ENCODE data around the gene ABCA4.
A peak's percentile ranks its signal among the peaks of the same experiment; 100 is the strongest.

Gene ABCA4

GRCh38 chr1:94038511-94038910 lies 82.4 kb downstream of the ABCA4 start:
- Histone ChIP-seq H3K4me3 (ENCODE audit: low read depth, low read length) (no peak overlapping the region), H3K27ac (no peak overlapping the region), H3K27me3 (replicated peaks) (no peaks in the 10 kb centered on the region), H3K36me3 (replicated peaks) (no peaks in the 10 kb centered on the region)
- in situ Hi-C loops (cut with HindIII; ENCODE audit: low pct_ligation_motif_present, low sequenced_read_pairs): loop anchor here (10.0 kb wide), 1 partner anchor 296 kb away; no protein-coding TSS in a partner anchor
- DNase-seq: no peak
- TF ChIP-seq CTCF (IDR thresholded peaks at IDR 0.05; ENCODE audit: low read depth, low read length, missing control alignments): no peak

DNA sequence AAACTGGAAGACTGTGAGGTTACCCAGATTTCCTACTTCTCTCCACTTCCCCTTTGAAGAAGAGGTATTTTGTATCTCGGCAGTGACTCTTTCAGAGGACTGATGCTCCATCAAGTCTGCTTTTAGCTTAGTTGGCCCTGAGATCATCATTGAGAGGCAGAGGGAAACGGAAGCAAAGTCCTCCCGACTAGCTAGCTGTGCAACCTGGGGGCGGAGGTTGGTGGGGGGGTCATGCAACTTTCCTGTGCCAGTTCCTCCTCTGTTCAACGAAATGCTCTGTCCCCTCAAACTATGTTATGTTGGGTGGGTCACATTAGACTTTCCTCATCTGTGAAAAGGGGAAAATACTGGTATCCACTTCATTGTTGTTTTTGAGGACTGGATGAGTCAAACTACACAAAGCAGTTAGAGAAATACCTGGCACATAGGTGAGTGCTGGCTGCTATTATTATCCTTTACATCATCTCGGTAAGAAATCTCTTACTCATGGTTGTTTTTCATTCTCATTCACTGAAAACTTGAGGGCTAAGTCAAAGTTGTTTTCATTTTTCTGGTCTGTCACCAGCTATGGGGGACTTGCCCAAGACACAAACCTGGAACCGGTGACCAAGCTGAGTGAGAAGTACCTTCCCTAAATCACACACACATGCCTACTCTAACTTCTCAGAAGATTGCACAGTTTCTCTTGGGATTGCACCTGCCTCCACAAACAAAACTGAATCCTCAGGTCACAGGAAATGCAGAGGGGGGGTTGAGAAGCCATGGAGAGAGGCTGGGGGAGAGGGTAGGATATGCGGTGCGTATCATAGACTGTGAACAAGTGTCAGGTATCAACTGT lies 83.3 kb downstream of the ABCA4 start:
- Histone ChIP-seq H3K36me3 (replicated peaks) (no peaks in the 10 kb centered on the region), H3K4me3 (ENCODE audit: low read depth, low read length) (no peak overlapping the region), H3K27me3 (replicated peaks) (no peaks in the 10 kb centered on the region), H3K27ac (no peak overlapping the region)
- no peak for DNase-seq
- TF ChIP-seq CTCF (IDR thresholded peaks at IDR 0.05; ENCODE audit: low read depth, low read length, missing control alignments): no peak
- in situ Hi-C loops (cut with HindIII; ENCODE audit: low pct_ligation_motif_present, low sequenced_read_pairs): loop anchor here (10.0 kb wide), 1 partner anchor 297 kb away; no protein-coding TSS in a partner anchor

- no peak for TF ChIP-seq CTCF (IDR thresholded peaks at IDR 0.05; ENCODE audit: low read depth, low read length, missing control alignments)
- no peak for DNase-seq
- Histone ChIP-seq H3K36me3 (replicated peaks) (no peaks in the 10 kb centered on the region), H3K27me3 (replicated peaks) (no peaks in the 10 kb centered on the region), H3K4me3 (ENCODE audit: low read depth, low read length) (no peak overlapping the region), H3K27ac (peak overlapping the region; percentile 37)
- in situ Hi-C loops (cut with HindIII; ENCODE audit: low pct_ligation_motif_present, low sequenced_read_pairs): loop anchor here (10.0 kb wide), 1 partner anchor 298 kb away; no protein-coding TSS in a partner anchor
These were observed 84.2 kb downstream of the ABCA4 start for GRCh38 chr1:94036730-94037129.

DNA sequence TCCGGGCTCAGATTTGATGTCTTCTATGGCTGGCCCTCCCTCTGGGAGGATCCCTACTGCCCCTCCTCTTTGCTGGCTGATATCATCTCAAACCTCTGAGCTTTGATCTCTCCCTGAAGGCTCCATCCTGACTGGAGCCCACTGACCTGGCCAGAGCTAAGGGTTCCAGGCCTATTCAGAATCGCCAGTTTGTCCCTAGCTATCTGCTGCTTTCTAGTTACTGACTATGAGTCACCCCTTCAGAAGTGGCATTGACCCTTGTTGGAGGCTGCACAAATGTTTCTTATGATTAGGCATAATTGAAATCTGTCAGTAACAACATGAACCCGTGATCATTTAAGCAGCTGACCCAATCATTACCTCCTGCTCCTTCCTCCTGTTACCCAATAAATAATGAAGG lies 87.1 kb downstream of the ABCA4 start:
- TF ChIP-seq CTCF (IDR thresholded peaks at IDR 0.05; ENCODE audit: low read depth, low read length, missing control alignments): no peak
- Histone ChIP-seq H3K27me3 (replicated peaks) (no peaks in the 10 kb centered on the region), H3K4me3 (ENCODE audit: low read depth, low read length) (no peak overlapping the region), H3K27ac (no peak overlapping the region), H3K36me3 (replicated peaks) (no peaks in the 10 kb centered on the region)
- DNase-seq: no peak
- in situ Hi-C loops (cut with HindIII; ENCODE audit: low pct_ligation_motif_present, low sequenced_read_pairs): loop anchor here (10.0 kb wide), 1 partner anchor 301 kb away; no protein-coding TSS in a partner anchor

DNA sequence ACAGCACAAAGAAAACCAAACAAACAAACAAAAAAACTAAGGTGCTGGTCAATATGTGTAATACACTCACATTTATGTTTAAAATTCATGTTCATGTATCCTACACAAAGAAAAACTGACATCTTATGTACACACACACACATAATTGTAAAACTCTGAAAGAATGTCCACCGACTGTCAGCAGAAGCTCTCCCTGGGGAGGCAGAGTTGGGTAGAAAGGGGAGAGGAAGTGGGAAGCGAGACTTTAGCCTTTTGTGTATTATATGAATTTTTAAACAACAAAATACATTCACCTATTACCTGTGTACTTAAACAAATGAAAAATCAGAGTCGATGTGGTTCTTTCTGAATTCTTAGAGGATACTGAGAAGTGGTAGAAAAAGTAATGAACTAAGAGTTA lies 88.3 kb downstream of the ABCA4 start:
- DNase-seq: no peak
- H3K4me3 ChIP-seq (ENCODE audit: low read depth, low read length): no peak overlapping the region
- H3K27me3 ChIP-seq (replicated peaks): no peaks in the 10 kb centered on the region
- TF ChIP-seq CTCF (IDR thresholded peaks at IDR 0.05; ENCODE audit: low read depth, low read length, missing control alignments): no peak
- no peak overlapping the region for H3K27ac ChIP-seq
- in situ Hi-C loops (cut with HindIII; ENCODE audit: low pct_ligation_motif_present, low sequenced_read_pairs): loop anchor here (10.0 kb wide), 1 partner anchor 302 kb away; no protein-coding TSS in a partner anchor
- no peaks in the 10 kb centered on the region for H3K36me3 ChIP-seq (replicated peaks)
